Mucosa of gallbladder (tissue), 1 donor: ENCODE data around the gene IGDCC3. TPM values are rescaled to one million over a fixed set of nuclear protein-coding genes. Genes with fewer than 3 reads are reported as not detected.

Experiments used
- DNase-seq: peaks from one replicate; pipeline ENCODE4 v3.0.0-alpha.2; 2020; ENCODE audit warnings: low spot score
- total RNA-seq: library from RNA; stranded (reverse); gene quantifications from one replicate; pipeline ENCODE4 v1.2.1, GENCODE V29; 2021
- donor health status: DM: no; HTN: no; CAD: no.

Gene IGDCC3
- 0.69 TPM for total RNA-seq

GRCh38 chr15:65377976-65378366 is at the start of gene IGDCC3:
TSS of gene IGDCC3 (minus strand) at chr15:65378002. CDS start at chr15:65377788, 214 bp downstream.
- DNase-seq: no peak

GRCh38 chr15:65426216-65426853 is 48.5 kb upstream of the IGDCC3 start:
- DNase-seq: no peak

- no peak for DNase-seq
Observed at GRCh38 chr15:65424683-65425082, 46.9 kb upstream of the IGDCC3 start.

- DNase-seq: no peak
Observed at GRCh38 chr15:65423976-65424679, 46.3 kb upstream of the IGDCC3 start.

- DNase-seq: no peak
Observed at GRCh38 chr15:65423150-65423975, 45.6 kb upstream of the IGDCC3 start.

- peak; percentile 34 for DNase-seq
Observed at GRCh38 chr15:65421360-65422215, 43.8 kb upstream of the IGDCC3 start.

GRCh38 chr15:65420975-65421359 is 43.2 kb upstream of the IGDCC3 start:
- DNase-seq: no peak

GRCh38 chr15:65418596-65418995 is 40.8 kb upstream of the IGDCC3 start:
- no peak for DNase-seq

GRCh38 chr15:65416845-65417416 is 39.1 kb upstream of the IGDCC3 start:
- peak; percentile 30 for DNase-seq

- DNase-seq: peak; percentile 15
Observed at GRCh38 chr15:65414841-65415621, 37.2 kb upstream of the IGDCC3 start.

GRCh38 chr15:65413760-65414144 is 36.0 kb upstream of the IGDCC3 start:
- DNase-seq: no peak

GRCh38 chr15:65413051-65413759 is 35.4 kb upstream of the IGDCC3 start:
- no peak for DNase-seq

- no peak for DNase-seq
Observed at GRCh38 chr15:65412556-65412955, 34.8 kb upstream of the IGDCC3 start.

GRCh38 chr15:65411465-65412071 is 33.8 kb upstream of the IGDCC3 start:
- DNase-seq: no peak

- no peak for DNase-seq
Observed at GRCh38 chr15:65410972-65411371, 33.2 kb upstream of the IGDCC3 start.

GRCh38 chr15:65410036-65410435 is 32.2 kb upstream of the IGDCC3 start:
- no peak for DNase-seq

GRCh38 chr15:65409036-65409631 is 31.3 kb upstream of the IGDCC3 start:
- DNase-seq: no peak

- no peak for DNase-seq
Observed at GRCh38 chr15:65408324-65409035, 30.7 kb upstream of the IGDCC3 start.
